Coronary artery (tissue), 2 donors: ENCODE measurements around the gene ATL1.
"Not testable (repeated sequence)": the region's sequence is repeated elsewhere in the genome, so short reads cannot be mapped to it uniquely, and the experiment has no call there.

Source experiments
- DNase-seq: peaks from one replicate; pipeline ENCODE4 v3.0.0-alpha.2; 2017; ENCODE audit warnings: low spot score
- H3K27ac ChIP-seq, 2 donors: fragments of 200-600 bp; sonication (generic); one replicate each; pipeline ENCODE4 v1.5.1; 2016 to 2019
- H3K4me3 ChIP-seq: fragments of 200-600 bp; sonication (generic); 2 replicates; pipeline ENCODE4 v1.5.1; 2016; ENCODE audit warnings: mild to moderate bottlenecking, moderate library complexity
- CTCF ChIP-seq: fragments of 200-600 bp; sonication (generic); IDR thresholded peaks from one replicate; pipeline ENCODE4 v1.5.1; 2019; ENCODE audit warnings: antibody characterized with exemption

Gene ATL1

DNA sequence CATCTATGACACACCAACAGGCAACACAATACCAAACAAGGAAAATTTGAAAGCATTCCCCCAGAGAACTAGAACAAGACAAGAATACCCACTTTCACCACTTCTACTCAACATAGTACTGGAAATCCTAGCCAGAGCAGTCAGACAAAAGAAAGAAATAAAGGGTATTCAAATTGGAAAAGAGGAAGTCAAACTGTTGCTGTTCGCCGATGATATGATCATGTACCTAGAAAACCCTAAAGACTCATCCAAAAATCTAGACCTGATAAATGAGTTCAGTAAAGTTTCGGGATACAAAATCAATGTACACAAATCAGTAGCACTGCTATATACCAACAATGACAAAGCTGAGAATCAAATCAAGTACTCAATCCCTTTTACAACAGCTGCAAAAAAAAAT is 8.1 kb upstream of the ATL1 start:
- no peak for TF ChIP-seq CTCF
- Histone ChIP-seq H3K27ac (no peak overlapping the region), H3K4me3 (no peak overlapping the region)
- DNase-seq, result no peak

GRCh38 chr14:50552796-50553195 is 7.1 kb upstream of the ATL1 start:
- not testable (repeated sequence) for H3K27ac ChIP-seq, H3K4me3 ChIP-seq, DNase-seq

DNA sequence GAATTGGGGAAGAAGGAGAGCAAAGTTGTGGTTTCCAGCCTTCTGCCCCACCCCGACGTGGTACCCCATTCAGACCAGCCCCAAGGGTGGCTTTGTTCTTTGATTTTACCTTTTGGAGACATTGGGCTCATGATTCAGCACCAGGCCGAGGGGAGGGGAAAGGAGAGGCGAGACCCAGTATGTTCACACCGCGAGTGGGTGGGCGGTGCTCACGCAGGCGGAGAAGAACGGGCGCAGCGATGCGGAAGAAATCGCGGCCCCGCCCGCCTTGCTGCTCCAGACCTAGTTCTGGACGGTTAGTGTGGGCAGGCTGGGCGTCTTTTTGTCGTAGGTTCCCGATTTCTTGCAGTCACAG is 963 bp downstream of the ATL1 start:
- Histone ChIP-seq H3K4me3 (peak overlapping the region; percentile 87), H3K27ac (peak overlapping the region; percentile 94 to 98)
- peak; percentile 90 for DNase-seq
- TF ChIP-seq CTCF, result no peak

- TF ChIP-seq CTCF, result no peak
- no peak overlapping the region for H3K27ac ChIP-seq
- DNase-seq, result no peak
- H3K4me3 ChIP-seq, result no peak overlapping the region
These were observed 2.9 kb downstream of the ATL1 start for GRCh38 chr14:50562841-50563240.

GRCh38 chr14:50569714-50570274 is 9.8 kb downstream of the ATL1 start:
- no peak overlapping the region for H3K4me3 ChIP-seq
- no peak for TF ChIP-seq CTCF
- no peak for DNase-seq
- no peak overlapping the region for H3K27ac ChIP-seq

DNA sequence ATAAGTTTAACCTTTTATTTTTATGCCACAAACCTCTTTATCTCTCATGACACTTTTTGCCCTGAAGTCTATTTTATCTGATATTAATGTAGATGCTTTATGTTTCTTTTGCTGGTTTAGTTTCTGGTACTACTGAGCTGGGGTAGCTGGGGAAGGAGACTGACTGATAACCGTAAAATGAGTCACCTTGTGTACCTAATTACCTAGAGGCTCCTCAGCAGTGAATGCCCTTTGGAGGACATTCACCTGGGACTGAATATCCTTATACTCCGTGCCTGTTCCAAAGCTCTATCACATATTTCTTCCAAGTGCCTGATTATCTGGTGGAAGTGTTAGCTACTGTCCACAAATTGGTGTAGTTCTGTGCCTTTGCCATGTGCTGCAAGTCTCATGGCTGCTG is 13.9 kb downstream of the ATL1 start:
- Histone ChIP-seq H3K4me3 (no peak overlapping the region), H3K27ac (no peak overlapping the region)
- DNase-seq, result no peak
- no peak for TF ChIP-seq CTCF

DNA sequence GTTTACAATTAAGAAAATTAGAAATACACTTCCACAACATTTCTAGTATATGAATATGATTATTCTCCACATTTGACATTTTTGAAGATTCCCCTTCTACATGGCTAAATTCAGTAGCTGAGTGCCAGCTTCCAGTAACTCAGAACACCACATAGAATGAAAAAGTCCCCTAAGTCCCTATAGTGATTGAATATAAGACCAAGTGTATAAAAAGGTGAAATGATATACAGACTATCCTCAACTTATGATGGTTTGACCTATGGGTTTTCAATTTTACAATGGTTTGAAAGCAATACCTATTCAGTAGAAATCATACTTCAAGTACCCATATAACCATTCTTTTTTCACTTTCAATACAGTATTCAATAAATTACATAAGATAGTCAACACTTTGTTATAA is 15.8 kb downstream of the ATL1 start:
- Histone ChIP-seq H3K4me3 (no peak overlapping the region), H3K27ac (no peak overlapping the region)
- no peak for TF ChIP-seq CTCF
- no peak for DNase-seq

GRCh38 chr14:50577982-50578381 is 18.0 kb downstream of the ATL1 start:
- no peak for DNase-seq
- TF ChIP-seq CTCF, result no peak

More at GRCh38 chr14:50577982-50578381, 18.0 kb downstream of the ATL1 start:
- Histone ChIP-seq H3K4me3 (no peak overlapping the region), H3K27ac (no peak overlapping the region)
